Sigmoid colon (tissue), 7 donors: ENCODE results near the gene MMP7. TPM values are rescaled to one million over a fixed set of nuclear protein-coding genes. Genes with fewer than 3 reads are reported as not detected.

Experiments
- DNase-seq: peaks from one replicate; pipeline ENCODE4 v3.0.0-alpha.2; 2019
- H3K27ac ChIP-seq, 4 donors: fragments of 200-600 bp; sonication (generic); one replicate each; pipeline ENCODE4 v1.5.1; 2016 to 2019; ENCODE audit warnings: mild to moderate bottlenecking in 1 of 4
- H3K27me3 ChIP-seq, 3 donors: fragments of 200-600 bp; sonication (generic); one replicate each; pipeline ENCODE4 v1.5.1; 2019; ENCODE audit warnings: mild to moderate bottlenecking in 1 of 3
- H3K36me3 ChIP-seq, 4 donors: fragments of 200-600 bp; sonication (generic); one replicate each; pipeline ENCODE4 v1.5.1; 2016 to 2019
- H3K4me1 ChIP-seq, 4 donors: fragments of 200-600 bp; sonication (generic); one replicate each; pipeline ENCODE4 v1.5.1; 2017 to 2019
- H3K4me3 ChIP-seq, 4 donors: fragments of 200-600 bp; sonication (generic); one replicate each; pipeline ENCODE4 v1.5.1; 2017 to 2019; ENCODE audit warnings: mild to moderate bottlenecking in 2 of 4, moderate library complexity in 1 of 4
- H3K9me3 ChIP-seq, 4 donors: fragments of 200-600 bp in 3 of 4; sonication (generic) in 3 of 4; one replicate each; pipeline versions ENCODE4 v1.5.1 to v1.6.1; 2013 to 2019
- CTCF ChIP-seq, 4 experiments: fragments of 450-650 bp in 3 of 4; fragments of 200-600 bp in 1 of 4; IDR thresholded peaks; one replicate each; pipeline ENCODE4 v1.5.1; 2016 to 2019; ENCODE audit warnings: antibody characterized with exemption in 4 of 4, mild to moderate bottlenecking in 3 of 4, moderate library complexity in 2 of 4
- EP300 ChIP-seq, 4 donors: sonication (generic); formaldehyde crosslinking; IDR thresholded peaks; one replicate each; pipeline ENCODE4 v1.6.1; 2017; ENCODE audit warnings: antibody characterized with exemption in 4 of 4
- POLR2A ChIP-seq, 2 donors: fragments of 450-650 bp; IDR thresholded peaks; one replicate each; pipeline ENCODE4 v1.6.1; 2016; ENCODE audit warnings: antibody characterized with exemption in 2 of 2, mild to moderate bottlenecking in 2 of 2, moderate library complexity in 2 of 2
- POLR2AphosphoS5 ChIP-seq, 4 donors: sonication (generic); formaldehyde crosslinking; IDR thresholded peaks; one replicate each; pipeline ENCODE4 v1.6.1; 2017; ENCODE audit warnings: antibody characterized with exemption in 4 of 4
- WGBS, 2 donors: extraction: QIAGEN DNeasy Blood & Tissue Kit; methylation state at CpG; one replicate each; pipeline ENCODE4 v1.1.7; 2013; 5-methylcytosine and 5-hydroxymethylcytosine counted together
- intact Hi-C: fragments of 100-400 bp; cut with DNase I; formaldehyde crosslinking; loops from one replicate; pipeline ENCODE4 v1.15.1; 2023
- polyA plus RNA-seq, 3 donors: library from polyadenylated mRNA; stranded (reverse); fragments of 200-250 nt; gene quantifications; one replicate each; pipeline ENCODE4 v1.2.3, GENCODE V29; 2013
- total RNA-seq, 4 donors: library from RNA; depleted of rRNA; stranded (reverse); fragments of >200 nt; gene quantifications; one replicate each; pipeline ENCODE4 v1.1.0, GENCODE V29; 2016
- donor health status: healthy with polysubstance abuse.
- donor health status: Bipolar disorder and iron deficiency.
- donor health status: healthy.

The MMP7 gene
- total and polyA plus RNA-seq, 7 donors, result 11.8 TPM; not detected in 6

- no peak for TF ChIP-seq POLR2A (IDR thresholded peaks at IDR 0.05)
- H3K9me3 ChIP-seq, result no peaks in the 10 kb centered on the region
- H3K27ac ChIP-seq, result no peak overlapping the region
- peaks cover 0 to 7% (median 0%) of the 10 kb centered on the region in 4 donors for H3K4me1 ChIP-seq
- no peaks in the 10 kb centered on the region for H3K27me3 ChIP-seq
- no peak for DNase-seq
- WGBS, 2 donors, result 87 to 96% methylated on average over 2 of the region's 2 CpGs
- intact Hi-C loops, result no loop called here
- no peak overlapping the region for H3K4me3 ChIP-seq
- no peaks in the 10 kb centered on the region for H3K36me3 ChIP-seq
These were observed 45.3 kb downstream of the MMP7 start for GRCh38 chr11:102485095-102485722.

- WGBS, 2 donors, result 59 to 82% methylated on average over 3 of the region's 3 CpGs
- no peak for DNase-seq
- no peaks in the 10 kb centered on the region for H3K27me3 ChIP-seq
- intact Hi-C loops, result no loop called here
- H3K27ac ChIP-seq, result no peak overlapping the region
- peaks cover 0 to 7% (median 0%) of the 10 kb centered on the region in 4 donors for H3K4me1 ChIP-seq
- no peak overlapping the region for H3K4me3 ChIP-seq
- no peaks in the 10 kb centered on the region for H3K36me3 ChIP-seq
- no peak for TF ChIP-seq POLR2A (IDR thresholded peaks at IDR 0.05)
- no peak for TF ChIP-seq POLR2AphosphoS5 (IDR thresholded peaks at IDR 0.05)
- no peak for TF ChIP-seq EP300 (IDR thresholded peaks at IDR 0.05)
- TF ChIP-seq CTCF (IDR thresholded peaks at IDR 0.05), result no peak
- H3K9me3 ChIP-seq, result no peaks in the 10 kb centered on the region
These were observed 48.1 kb downstream of the MMP7 start for GRCh38 chr11:102482433-102482832.

- intact Hi-C loops, result no loop called here
- H3K4me3 ChIP-seq, result no peak overlapping the region
- no peaks in the 10 kb centered on the region for H3K36me3 ChIP-seq
- H3K27me3 ChIP-seq, result no peaks in the 10 kb centered on the region
- WGBS, 2 donors, result 93 to 97% methylated on average over 2 of the region's 2 CpGs
- H3K9me3 ChIP-seq, result no peaks in the 10 kb centered on the region
- no peak overlapping the region for H3K27ac ChIP-seq
- H3K4me1 ChIP-seq, result peaks cover 0 to 7% (median 0%) of the 10 kb centered on the region in 4 donors
- DNase-seq, result no peak
- no peak for TF ChIP-seq POLR2A (IDR thresholded peaks at IDR 0.05)
- no peak for TF ChIP-seq CTCF (IDR thresholded peaks at IDR 0.05)
- TF ChIP-seq EP300 (IDR thresholded peaks at IDR 0.05), result no peak
- TF ChIP-seq POLR2AphosphoS5 (IDR thresholded peaks at IDR 0.05), result no peak
These were observed 50.8 kb downstream of the MMP7 start for GRCh38 chr11:102479733-102480132.

GRCh38 chr11:102478673-102479299, 51.8 kb downstream of the MMP7 start:
- H3K36me3 ChIP-seq, result no peaks in the 10 kb centered on the region
- no peak for TF ChIP-seq CTCF (IDR thresholded peaks at IDR 0.05)
- TF ChIP-seq POLR2AphosphoS5 (IDR thresholded peaks at IDR 0.05), result no peak
- no peak for TF ChIP-seq POLR2A (IDR thresholded peaks at IDR 0.05)
- no peak for TF ChIP-seq EP300 (IDR thresholded peaks at IDR 0.05)
- no peak for DNase-seq
- WGBS, 2 donors, result 45 to 80% methylated on average over 1 of the region's 1 CpG
- peaks cover 0 to 7% (median 3%) of the 10 kb centered on the region in 4 donors for H3K4me1 ChIP-seq
- no peaks in the 10 kb centered on the region for H3K27me3 ChIP-seq
- intact Hi-C loops, result no loop called here
- no peaks in the 10 kb centered on the region for H3K9me3 ChIP-seq
- no peak overlapping the region for H3K4me3 ChIP-seq
- H3K27ac ChIP-seq, result no peak overlapping the region

- Histone ChIP-seq H3K27me3 (no peaks in the 10 kb centered on the region), H3K27ac (no peak overlapping the region), H3K4me3 (no peak overlapping the region), H3K36me3 (no peaks in the 10 kb centered on the region), H3K9me3 (no peaks in the 10 kb centered on the region), H3K4me1 (peaks cover 0 to 13% (median 7%) of the 10 kb centered on the region in 4 donors)
- DNase-seq, result no peak
- 3 to 15% methylated on average over 1 of the region's 1 CpG for WGBS, 2 donors
- intact Hi-C loops, result no loop called here
- no peak for TF ChIP-seq CTCF (IDR thresholded peaks at IDR 0.05)
- TF ChIP-seq POLR2A (IDR thresholded peaks at IDR 0.05), result no peak
- no peak for TF ChIP-seq EP300 (IDR thresholded peaks at IDR 0.05)
- no peak for TF ChIP-seq POLR2AphosphoS5 (IDR thresholded peaks at IDR 0.05)
These were observed 53.7 kb downstream of the MMP7 start for GRCh38 chr11:102476812-102477211.
